IPS-11a (cell line): ENCODE data around the gene SLC27A1.
A peak's percentile ranks its signal among the peaks of the same experiment; 100 is the strongest.

ENCODE experiments used
- H3K4me3 ChIP-seq: one replicate; pipeline ENCODE4 v1.5.1; 2013; ENCODE audit warnings: low read depth, low read length, control low read depth

The SLC27A1 gene

DNA sequence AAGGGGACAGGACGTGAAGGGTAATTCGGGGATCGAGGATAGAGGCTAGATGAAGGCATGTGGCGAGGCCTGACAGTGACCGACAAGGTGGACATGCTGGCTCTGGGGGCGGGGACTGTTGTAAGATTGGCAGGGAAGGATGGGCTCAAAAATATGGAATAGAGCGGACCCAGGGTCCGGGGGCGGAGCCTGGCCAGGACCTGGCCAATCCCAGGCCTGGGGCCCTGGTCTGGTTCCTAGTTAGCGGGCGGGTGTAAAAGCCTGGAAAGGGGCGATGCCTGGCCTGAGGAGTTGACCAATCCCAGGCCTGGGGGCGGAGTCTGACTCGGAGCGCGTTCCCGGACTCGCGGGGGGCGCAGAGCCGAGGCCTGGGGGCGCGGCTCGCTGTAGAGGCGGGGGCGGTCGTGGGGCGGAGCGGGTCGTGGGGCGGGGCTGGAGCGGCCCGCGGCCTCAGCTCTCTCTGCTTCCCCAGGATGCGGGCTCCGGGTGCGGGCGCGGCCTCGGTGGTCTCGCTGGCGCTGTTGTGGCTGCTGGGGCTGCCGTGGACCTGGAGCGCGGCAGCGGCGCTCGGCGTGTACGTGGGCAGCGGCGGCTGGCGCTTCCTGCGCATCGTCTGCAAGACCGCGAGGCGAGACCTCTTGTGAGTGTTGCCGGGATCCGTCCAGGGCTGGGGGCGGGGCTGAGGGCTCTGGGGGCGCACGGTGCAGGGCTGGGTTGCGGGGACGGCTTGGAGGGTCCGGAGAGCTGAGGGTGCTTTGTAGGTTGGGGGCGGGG lies at the start of gene SLC27A1:
TSS of gene SLC27A1 (plus strand) at position 457 of the 774 bp plus-strand sequence. CDS start at position 474, 17 bp downstream.
- peak within 1 kb of the TSS; percentile 68 for H3K4me3 ChIP-seq

DNA sequence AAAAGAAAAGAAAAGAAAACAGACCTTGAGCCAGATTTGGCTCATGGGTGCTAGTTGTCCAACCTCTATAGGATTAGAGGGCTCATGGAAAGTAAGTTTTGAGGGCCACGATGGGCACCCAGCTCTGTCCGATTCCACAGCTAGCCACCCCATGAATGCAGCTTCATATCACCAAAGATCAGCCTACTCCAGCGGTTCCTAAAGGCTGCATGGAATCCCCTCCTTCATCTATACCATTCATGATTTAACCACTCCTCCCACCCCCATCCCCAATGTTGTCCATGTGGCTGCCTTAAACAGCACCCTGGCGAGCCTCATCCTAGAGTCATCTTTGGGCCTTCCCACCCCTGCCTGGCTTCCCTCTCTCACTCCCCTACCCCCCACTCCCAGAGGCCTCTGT lies 48.4 kb upstream of the SLC27A1 start:
- no peak overlapping the region for H3K4me3 ChIP-seq

DNA sequence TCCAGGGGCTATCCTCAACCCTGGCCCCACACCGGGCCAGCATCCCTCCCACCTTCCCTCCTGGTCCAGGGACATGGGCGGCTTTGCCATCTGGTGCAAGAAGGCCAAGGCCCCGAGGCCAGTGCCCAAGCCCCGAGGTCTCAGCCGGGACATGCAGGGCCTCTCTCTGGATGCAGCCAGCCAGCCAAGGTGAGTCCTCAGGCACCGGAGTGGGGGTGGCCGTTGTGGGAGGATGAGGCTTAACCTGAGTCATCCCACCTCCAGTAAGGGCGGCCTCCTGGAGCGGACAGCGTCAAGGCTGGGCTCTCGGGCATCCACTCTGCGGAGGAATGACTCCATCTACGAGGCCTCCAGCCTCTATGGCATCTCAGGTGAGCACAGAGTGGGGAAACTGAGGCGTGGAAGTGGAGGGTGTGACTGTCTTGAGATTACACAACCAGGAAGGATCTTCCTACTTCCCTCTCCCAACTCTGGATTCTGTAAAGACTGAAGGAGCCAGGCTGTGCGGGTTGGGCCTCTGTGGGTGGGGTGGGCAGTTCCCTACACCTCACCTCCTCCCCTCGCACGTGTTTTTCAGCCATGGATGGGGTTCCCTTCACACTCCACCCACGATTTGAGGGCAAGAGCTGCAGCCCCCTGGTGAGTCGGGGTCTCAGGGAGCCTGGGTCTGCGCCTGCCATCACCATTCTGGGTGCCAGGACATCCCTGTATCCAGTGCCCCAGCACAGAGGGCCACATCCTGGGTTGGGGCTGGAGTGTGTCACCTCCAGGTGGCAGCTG lies 46.7 kb upstream of the SLC27A1 start:
- H3K4me3 ChIP-seq = no peak overlapping the region

DNA sequence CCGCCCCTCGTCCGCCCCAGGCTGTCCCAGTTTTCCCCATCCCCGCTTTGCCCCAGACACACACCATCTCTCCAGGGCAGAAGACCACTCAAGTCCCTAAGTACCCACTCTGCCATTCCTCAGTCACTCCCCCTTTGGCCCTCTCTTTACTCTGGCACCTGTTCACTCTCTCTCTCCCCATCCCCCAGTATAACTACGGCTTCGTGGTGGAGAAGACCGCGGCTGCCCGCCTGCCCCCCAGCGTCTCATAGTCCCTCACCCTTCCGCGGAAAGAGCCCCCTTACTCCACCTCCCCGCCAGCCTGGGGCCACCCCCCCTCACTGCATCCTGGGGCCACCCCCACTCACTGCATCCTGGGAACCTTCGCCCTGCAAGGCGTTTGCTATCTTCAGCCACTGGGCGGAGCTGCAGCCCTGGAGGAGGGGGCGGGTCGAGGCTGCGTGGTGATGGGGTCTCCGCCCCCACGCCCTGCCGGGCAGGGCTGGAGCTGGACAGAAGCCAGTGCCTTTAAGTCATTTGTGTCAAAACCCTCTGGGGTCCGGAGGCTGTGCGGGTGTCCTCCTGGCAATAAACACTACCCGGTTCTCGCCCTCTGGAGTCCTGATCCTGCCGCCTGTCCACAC lies 45.5 kb upstream of the SLC27A1 start:
- peak overlapping the region; percentile 30 for H3K4me3 ChIP-seq

DNA sequence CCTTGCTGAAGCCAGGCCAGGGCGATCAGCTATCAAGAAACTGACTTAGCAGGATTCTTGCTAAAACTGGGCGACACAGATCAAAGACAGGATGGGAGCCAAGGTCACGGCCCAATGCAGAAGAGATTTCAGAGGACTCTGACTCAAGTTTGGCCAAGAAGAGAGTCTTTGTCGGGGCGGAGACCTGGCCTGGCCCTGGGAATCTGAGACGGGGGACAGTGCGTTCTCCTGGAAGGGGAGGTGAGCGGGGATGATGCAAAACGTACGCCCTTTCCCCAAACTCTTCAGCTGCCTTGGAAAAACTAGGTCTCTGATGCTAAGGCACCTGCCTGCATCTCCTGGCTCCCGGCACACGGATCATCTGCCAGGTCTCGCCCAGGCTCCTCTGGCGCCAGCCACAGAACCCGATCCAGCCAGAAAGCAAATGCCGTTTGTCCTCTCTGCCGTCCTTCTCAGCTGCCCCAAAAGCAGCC lies 40.6 kb upstream of the SLC27A1 start:
- no peak overlapping the region for H3K4me3 ChIP-seq

DNA sequence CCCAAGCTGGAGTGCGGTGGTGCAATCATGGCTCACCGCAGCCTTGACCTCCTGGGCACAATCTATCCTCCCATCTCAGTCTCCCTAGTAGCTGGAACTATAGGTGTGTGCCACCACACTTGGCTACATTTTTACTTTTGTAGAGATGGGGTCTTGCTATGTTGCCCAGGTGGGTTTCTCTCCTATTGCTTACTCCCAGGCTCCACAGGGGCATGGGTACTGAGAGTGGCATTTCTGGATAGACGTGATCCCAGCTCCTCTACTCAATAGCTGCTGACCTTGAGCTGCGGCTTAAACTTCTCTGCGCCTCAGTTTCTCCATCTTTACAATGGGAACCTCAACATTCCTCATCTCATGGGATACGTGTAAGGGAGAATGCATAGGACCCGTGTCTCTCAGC lies 38.9 kb upstream of the SLC27A1 start:
- no peak overlapping the region for H3K4me3 ChIP-seq

DNA sequence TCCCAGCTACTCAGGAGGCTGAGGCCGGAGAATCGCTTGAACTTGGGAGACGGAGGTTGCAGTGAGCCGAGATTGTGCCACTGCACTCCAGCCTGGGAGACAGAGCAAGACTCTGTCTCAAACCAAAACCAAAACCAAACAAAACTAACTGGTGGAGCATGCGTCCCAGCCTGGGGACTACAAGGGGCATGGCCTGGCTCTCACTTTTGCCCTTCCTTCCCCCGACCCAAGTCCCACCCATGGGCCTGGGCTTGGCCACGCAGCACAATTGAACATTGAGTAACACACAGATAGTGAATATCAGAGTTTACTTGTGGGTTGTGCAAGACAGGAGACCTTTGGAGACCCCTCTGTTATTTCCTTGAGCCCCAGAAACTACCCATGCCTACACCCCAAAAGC lies 35.1 kb upstream of the SLC27A1 start:
- H3K4me3 ChIP-seq = no peak overlapping the region

DNA sequence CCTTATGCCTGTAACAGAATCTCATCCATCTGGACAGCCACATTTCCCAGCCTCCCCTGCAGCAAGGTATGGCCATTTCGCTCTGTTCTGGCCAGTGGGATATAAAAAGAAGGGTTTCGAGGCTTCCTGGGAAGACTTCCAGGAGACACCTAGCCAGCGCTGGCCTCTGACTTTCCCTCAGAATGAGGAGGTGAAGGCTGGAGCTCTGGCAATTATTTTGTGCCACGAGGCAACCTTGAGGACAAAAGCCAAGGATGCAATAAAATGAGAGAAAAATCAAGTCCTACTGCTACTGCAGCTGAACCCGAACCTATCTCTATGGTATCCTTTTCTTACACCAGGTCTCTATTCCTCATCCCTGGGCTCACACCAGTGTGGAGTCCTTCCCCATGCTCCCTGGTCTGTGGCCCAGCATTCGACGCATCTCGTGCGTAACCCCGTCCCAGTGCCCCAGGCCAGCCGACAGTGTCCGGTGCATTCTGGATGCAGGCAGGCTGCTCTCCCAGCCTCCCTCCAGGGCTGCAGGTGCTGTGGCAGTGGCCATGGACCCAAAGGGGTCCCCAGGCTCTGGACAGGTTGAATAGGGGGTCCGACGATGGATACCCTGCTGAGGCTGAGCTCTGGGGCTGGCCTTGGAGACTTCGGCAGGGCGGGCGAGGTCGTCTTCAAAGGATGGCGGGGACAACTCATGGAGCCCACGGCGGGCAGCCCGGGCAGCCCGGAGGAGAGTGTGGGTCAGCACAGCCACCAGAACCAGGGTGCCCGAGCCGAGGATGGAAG lies 34.0 kb upstream of the SLC27A1 start:
- no peak overlapping the region for H3K4me3 ChIP-seq

DNA sequence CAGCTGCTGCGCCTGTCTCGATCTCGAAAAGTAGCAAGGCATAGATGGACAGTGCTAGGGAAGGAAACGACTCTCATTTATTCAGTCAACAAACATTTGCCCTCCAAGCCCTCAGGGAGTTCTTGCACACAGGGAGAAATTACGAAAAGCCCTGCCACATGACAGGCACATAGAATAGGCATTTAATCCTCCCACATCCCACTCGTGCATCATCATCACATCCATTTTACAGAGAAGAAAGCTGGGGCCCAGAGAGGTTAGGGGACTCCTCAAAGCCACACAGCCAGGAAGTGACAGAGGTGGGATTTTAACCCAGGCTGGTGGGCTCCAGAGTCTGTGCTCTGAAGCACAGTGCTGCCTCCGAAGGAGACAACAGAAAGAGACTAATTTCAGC lies 33.5 kb upstream of the SLC27A1 start:
- H3K4me3 ChIP-seq = no peak overlapping the region

DNA sequence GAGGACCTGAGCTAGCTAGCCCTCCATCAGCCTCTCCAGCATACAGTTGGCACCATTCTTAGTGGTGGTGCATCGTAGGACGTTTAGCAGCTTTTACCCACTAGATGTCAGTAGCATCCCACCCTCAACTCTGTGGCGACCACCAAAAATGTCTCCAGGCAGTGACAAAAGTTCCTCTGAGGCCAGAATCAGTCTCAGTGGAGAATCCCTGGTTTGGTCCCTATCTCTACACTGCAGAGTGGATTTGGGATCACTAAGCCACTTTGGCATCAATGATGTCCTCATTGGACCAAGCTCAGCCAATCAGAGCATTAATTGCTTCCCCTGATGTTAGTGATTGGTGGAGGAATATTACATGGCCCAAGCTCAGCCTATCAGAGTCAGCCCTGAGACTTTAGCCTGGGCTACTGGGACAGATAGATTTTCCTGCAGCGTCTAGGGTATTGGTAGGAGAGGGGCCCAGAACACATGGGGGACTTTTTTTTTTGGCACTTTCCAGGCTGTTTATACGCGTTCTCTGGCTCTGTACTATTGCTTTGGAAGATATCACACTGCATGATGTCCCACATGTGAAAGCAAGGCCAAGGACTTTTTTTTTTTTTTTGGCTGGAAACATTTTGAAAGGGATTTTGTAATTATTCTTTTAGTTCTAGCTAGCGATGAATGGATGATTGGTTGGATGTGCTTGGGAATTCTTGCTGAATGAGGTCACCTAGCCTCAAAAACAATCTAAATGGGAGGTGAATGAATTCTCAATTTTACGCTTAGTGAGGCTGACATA lies 28.9 kb upstream of the SLC27A1 start:
- H3K4me3 ChIP-seq = no peak overlapping the region

DNA sequence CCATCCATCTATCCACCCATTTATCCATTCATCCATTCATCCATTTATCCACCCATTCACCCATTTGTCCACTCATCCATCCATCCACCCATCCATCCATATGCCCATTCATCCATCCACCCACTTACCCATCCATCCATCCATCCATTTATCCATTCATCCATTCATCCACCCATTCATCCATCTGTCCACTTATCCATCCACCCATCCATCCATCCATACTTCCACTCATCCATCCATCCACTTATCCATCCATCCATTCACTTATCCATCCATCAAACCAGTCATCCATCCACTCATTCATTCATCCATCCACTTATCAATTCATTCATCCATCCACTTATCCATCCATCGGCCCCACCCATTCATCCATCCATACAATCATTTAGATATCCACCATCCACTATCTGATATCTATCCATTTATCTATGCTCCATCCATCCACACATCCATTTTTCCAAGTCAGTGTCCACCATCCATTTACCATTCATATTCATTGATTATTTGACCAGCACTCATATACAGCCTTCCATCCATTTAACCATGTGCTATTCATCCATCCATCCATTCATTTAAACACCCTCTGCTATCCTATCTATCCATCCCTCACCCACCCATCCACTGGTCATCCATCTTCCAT lies 24.7 kb upstream of the SLC27A1 start:
- no peak overlapping the region for H3K4me3 ChIP-seq

DNA sequence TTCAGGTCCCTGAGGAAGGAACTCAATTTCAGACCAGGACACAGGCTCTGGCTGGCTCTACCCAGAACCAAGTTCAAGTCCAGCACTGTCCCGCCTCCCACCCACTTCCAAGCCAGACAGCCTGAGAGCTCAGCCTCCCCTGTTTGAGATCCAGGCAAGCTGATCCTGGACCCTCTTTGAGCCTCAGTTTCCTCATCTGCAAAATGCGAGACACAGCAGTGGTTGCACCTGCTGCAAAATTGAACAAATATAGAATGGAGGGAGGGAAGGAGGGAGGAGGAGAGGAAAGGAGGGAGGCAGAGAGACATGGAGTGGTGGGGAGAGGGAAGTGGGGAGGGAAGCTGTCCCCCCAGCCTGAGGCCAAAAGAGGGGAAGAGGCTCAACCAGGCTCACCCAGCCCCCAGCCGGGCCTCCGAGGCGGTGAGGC lies 22.6 kb upstream of the SLC27A1 start:
- H3K4me3 ChIP-seq = peak overlapping the region; percentile 29

DNA sequence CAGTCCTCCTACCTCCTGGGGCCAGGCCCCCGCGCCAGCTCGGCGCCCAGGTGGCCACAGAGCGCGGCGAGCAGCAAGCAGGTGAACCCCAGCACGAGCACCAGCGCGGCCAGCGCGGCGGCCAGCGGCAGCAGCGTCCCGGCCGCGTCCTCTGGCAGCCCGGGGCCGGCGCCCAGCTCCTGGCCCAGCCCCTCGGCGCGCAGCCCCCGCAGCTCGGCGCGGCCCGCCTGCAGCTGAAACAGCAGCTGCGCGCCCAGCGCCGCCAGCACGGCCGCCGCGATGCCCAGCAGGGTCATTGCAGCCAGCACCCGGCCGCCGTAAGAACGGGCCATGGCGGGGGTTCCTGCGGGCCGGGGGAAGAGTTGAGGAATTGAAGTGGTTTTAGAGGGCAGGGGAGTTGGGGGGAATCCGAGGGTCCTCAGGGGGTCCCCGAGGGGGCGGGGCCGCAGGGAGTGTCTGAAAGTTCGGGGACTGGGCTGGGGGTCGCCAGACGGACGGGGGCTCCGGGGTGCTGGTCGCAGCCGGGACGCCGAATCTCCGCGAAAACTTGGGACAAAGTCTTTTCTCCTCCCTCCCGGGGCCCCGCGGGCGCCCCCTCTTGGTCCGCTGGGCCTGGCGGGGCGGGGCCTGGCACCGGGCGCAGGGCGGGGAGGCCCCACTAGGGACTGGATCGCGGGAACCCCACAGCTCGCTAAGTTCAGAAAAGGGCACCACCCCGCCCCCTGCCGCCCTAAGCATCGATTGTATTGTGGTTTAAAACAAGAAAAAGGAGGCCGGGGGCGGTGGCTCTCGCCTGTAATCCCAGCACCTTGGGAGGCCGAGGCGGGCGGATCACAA lies 22.0 kb upstream of the SLC27A1 start, which contains the start of gene TMEM221:
TSS of gene TMEM221 (minus strand) at position 538 of the 837 bp plus-strand sequence. CDS start at position 332, 206 bp downstream.
- peak within 1 kb of the TSS; percentile 29 for H3K4me3 ChIP-seq

DNA sequence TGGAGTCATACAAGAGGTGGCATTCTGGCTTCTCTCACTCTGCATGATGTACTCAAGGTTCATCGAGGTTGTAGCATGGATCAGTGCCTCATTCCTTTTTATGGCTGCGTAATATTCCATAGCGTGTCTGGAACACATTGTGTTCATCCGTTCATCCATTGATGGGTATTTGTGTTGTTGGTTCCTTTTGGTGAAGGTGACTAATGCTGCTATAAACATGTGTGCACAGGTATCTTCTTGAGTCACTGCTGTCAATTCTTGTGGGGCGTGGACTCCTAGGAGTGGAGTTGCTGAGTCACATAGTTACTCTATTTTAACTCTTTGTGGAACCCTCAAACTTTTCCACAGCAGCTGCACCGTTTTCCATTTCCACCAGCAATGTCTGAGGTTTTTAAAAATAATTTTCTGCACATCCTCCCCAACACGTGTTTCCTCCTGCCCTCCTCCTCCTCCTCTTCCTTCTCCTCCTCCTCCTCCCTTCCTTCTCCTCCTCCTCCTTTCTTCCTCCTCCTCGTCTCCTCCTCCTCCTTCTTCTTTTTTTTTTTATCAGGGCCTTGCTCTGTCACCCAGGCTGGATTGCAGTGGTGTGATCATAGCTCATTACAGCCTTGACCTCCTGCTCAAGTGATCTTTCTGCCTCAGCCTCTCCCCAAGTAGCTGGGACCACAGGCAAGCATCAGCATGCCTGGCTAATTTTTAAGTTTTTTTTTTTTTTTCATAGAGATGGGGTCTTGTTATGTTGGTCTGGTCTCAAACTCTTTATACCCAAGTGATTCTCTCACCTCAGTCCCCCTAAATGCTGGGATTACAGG lies 19.9 kb upstream of the SLC27A1 start:
- no peak overlapping the region for H3K4me3 ChIP-seq

DNA sequence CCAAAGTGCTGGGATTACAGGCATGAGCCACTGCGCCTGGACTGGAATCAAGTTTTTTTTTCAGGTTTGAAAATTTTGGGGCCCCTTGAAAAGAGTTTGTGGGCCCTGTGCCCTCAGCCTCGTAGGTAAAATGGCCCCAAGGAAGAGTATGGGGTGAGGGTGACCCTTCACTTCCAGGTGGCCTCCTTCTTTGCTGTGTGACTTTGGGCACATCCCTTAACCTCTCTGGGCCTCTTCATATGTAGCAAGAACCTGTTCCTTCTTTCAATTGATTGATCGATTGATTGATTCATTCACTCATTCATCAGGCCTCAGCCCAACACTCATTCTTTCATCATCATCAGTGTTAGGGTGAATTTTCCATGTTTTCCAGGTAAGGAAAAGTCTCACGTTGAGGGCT lies 18.5 kb upstream of the SLC27A1 start:
- no peak overlapping the region for H3K4me3 ChIP-seq

DNA sequence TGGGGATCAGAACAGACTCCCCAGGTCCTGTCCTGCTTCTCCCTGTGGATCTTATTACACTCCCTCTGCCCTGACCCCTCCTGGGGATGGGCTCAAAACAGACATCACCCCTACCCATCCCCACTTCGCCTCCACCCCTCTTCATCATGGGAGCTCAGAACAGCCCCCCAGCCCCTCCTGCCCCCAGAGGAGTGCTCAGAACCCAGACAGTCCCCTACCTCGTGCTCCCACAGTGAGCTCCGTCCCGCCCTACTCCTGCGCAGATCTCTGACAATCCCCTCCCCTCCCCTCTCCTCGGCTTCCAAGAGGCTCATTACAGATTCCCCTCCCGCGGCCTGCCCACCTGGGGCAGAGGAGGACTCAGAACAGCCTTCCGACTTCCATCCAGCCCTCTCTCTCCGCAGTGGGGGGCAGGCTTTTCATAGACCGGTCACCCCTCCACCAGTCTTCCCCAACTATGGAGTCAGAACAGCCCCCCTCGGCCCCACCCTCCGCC lies 15.7 kb upstream of the SLC27A1 start:
- H3K4me3 ChIP-seq = no peak overlapping the region

DNA sequence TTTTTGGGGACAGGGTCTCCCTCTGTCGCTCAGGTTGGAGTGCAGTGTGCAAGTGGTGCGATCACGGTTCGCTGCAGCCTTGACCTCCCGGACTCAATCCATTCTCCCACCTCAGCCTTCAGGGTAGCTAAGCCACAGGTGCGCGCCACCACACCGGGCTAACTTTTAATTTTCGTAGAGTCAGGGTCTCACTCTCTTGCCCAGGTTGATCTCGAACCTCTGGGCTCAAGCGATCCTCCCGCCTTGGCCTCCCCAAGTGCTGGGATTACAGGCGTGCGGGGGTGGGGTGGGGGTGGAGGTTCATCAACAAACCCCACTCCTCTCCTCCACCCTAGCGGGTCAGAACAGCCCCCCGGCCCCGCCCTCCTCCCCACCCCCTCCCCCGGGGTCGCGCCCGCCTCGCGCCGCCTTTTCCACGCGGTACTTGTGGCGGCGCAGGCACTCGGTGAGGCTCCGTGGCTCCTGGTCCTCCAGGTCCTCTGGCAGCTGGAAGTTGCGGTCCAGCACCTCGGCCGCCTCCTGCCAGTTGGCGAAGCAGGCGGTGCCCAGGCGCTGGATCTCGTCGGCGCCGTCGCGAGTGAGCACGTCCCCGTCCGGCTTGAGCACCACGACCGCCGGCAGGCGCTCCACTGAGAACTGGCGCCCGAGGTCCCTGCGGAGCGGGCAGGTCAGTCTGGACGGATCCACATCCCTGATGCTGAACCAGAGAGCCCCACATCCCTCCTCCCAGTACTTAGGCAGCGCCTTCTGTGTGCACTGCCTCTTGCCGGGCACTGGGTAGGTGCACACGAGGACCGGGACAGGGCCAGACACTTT lies 14.8 kb upstream of the SLC27A1 start:
- no peak overlapping the region for H3K4me3 ChIP-seq
